ENCODE results near the gene SPATA9.

SPATA9 gene

GRCh38 chr5:95609711-95610110 lies 73.1 kb downstream of the SPATA9 start:
- no peaks in the 10 kb centered on the region for H3K79me2 ChIP-seq (ENCODE audit: control insufficient read depth, low read length)
- H4K20me1 ChIP-seq (ENCODE audit: control insufficient read depth, insufficient read depth, low read depth, low read length): no peaks in the 10 kb centered on the region
- H3K4me1 ChIP-seq (ENCODE audit: control insufficient read depth, low read length): no peaks in the 10 kb centered on the region
- H3K36me3 ChIP-seq (ENCODE audit: control insufficient read depth, low read length): no peaks in the 10 kb centered on the region
- no peak overlapping the region for H3K4me3 ChIP-seq (ENCODE audit: low read length)
- no peak overlapping the region for H3K27ac ChIP-seq (ENCODE audit: low read depth, low read length)
- no peak overlapping the region for H3K4me2 ChIP-seq (ENCODE audit: low read length)
- no peak for TF ChIP-seq CTCF (IDR thresholded peaks at IDR 0.05; ENCODE audit: low read depth, low read length, poor library complexity, severe bottlenecking)
- no peak for TF ChIP-seq EZH2phosphoT487 (IDR thresholded peaks at IDR 0.05; ENCODE audit: borderline replicate concordance, low read length)
- no peaks in the 10 kb centered on the region for H3F3A ChIP-seq (ENCODE audit: control insufficient read depth, insufficient read depth)
- no peaks in the 10 kb centered on the region for H3K9me2 ChIP-seq (replicated peaks; ENCODE audit: control insufficient read depth, low read length)
- no peaks in the 10 kb centered on the region for H3K9me3 ChIP-seq (ENCODE audit: control insufficient read depth, insufficient read depth, low read length)
- H3K27me3 ChIP-seq (ENCODE audit: control insufficient read depth, low read length): no peaks in the 10 kb centered on the region
